AG10803 (cell line): Measurements from ENCODE around the gene WDFY4.

Experiments used
- DNase-seq: peaks from one replicate; pipeline ENCODE4 v3.0.0; 2010; ENCODE audit warnings: low read depth
- H3K4me3 ChIP-seq: 2 replicates; pipeline ENCODE4 v1.5.1; 2011; ENCODE audit warnings: mild to moderate bottlenecking, low read length, control low read depth
- TF ChIP-seq, protein P1 (sequence below): conservative IDR thresholded peaks from 2 replicates; pipeline ENCODE4 v1.5.1; 2011; ENCODE audit warnings: mild to moderate bottlenecking, low read length, control low read depth, inconsistent platforms

The WDFY4 gene

DNA sequence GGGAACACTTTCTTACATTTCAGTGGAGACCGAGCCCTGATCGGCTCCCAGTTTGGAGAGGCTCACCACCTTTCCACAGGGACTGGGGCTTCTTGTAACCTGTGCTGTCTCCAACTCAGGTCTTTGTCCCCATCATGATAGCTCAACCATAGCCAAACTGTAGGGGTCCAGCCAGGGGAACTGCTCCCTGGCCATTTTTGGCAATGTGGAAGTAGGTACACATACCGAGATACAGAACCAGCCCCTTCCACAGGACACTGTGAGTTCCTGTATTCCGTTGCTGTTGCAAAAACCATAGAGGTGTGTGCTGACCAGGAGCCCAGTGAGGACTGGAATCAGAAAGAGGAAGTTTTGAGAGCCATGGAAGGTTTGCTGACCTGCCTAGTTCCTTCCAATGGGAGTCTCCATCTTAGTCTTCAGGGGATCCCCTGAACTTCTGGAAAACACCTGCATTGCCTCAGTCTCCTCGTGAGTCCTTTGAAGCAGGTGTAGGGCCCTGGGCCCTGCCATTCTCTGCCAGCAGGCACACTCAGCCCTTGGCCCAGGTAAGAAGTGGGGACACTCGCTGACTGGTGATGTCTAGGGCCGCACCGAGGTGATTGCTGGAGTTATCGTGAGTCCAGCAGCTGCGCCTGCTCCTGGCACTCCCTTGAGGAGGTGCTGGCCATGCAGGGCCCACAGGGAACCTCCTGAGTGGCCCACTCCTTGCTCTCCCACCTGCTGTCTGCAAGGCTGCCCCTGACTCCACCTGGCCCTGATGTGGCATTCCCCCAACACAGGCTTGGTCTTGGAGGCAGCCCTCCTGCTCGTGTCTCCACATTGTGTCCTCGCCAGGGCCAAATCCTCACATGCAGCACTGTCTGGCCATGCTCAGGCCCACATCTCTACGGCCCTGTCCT lies 11.2 kb downstream of the WDFY4 start:
- no peak overlapping the region for H3K4me3 ChIP-seq
- TF ChIP-seq, protein P1, sequence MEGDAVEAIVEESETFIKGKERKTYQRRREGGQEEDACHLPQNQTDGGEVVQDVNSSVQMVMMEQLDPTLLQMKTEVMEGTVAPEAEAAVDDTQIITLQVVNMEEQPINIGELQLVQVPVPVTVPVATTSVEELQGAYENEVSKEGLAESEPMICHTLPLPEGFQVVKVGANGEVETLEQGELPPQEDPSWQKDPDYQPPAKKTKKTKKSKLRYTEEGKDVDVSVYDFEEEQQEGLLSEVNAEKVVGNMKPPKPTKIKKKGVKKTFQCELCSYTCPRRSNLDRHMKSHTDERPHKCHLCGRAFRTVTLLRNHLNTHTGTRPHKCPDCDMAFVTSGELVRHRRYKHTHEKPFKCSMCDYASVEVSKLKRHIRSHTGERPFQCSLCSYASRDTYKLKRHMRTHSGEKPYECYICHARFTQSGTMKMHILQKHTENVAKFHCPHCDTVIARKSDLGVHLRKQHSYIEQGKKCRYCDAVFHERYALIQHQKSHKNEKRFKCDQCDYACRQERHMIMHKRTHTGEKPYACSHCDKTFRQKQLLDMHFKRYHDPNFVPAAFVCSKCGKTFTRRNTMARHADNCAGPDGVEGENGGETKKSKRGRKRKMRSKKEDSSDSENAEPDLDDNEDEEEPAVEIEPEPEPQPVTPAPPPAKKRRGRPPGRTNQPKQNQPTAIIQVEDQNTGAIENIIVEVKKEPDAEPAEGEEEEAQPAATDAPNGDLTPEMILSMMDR = no peak
- no peak for DNase-seq

DNA sequence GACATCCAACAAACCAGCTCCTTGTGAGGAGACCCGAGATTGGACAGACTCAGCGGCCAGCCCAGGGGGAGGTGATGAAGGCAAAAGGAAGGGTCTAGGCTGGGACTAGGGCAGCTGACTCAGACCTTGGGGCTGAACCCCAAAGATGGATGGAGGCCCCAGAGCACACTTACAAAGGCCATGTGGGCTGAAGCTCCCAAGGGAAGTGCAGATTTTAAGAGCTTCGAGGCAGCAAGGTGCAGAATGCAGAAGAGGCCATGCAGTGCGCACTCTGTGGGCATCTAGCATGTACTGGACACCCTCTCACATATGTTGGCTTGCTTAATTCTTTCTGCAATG lies 11.8 kb downstream of the WDFY4 start:
- TF ChIP-seq, protein P1 = no peak
- H3K4me3 ChIP-seq = no peak overlapping the region
- no peak for DNase-seq

DNA sequence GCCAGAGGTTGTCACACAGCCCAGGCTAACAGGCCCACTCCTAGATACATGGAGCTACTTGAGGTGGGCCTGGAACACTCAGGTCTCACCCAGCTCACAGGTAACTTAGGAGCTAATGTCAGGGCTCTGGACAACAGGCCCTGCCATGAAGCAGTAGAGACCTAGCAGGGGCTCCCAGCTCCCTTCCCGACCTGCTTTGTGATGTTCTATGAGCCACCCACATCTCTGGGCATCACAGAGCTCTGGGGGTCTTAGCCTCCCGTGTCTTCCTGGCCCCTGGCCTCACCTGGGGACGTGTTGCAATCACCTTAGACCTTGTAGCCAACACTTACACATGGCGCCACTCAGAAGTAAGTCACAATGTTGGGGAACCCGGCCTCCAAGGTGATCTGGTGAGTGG lies 12.4 kb downstream of the WDFY4 start:
- DNase-seq = no peak
- H3K4me3 ChIP-seq = no peak overlapping the region
- TF ChIP-seq, protein P1 = no peak

DNA sequence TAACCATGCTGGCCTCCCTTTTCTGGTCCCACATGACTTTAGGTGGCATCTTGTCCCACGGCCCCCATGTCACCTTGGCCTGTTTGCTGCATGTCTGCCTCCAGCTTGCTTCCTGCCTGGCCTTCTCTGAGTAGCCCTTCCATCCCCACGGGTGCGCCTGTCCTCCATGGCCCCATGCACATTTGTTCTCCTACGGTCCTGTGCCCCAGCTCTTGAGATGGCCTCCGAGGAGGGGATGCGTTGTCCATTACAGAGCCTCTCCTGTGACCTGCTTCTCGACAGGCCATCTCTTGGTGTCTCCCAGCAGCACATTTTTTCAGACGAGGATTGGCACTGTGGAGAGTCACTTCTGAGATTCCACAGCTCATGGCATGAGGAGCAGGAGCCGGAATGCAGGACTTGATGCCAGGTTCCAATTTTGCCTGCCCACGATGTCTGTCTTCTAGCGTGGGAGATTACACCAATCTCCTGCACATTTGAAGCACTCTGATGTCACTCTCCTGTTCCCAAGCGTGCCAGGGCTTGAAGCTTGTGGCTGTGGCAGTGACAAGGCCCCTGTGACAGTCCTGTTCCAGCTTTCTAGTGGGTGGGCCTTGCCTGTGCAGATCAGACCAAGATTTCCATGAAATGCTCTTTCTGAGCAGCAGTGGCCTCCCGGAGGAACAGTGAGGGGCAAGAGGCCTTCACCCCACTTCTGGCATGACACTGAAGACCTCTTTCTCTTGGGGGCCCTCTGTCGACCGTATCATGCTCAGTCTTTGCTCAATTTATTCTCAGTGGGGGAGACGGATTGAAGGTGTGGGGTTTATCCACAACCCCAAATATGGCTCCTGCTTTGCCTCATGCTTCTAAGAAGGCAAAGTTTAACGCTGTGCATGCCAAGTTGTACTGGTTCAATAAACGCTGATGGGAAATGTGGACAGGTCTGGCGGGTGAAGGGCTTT lies 13.4 kb downstream of the WDFY4 start:
- no peak for DNase-seq
- TF ChIP-seq, protein P1 = no peak

DNA sequence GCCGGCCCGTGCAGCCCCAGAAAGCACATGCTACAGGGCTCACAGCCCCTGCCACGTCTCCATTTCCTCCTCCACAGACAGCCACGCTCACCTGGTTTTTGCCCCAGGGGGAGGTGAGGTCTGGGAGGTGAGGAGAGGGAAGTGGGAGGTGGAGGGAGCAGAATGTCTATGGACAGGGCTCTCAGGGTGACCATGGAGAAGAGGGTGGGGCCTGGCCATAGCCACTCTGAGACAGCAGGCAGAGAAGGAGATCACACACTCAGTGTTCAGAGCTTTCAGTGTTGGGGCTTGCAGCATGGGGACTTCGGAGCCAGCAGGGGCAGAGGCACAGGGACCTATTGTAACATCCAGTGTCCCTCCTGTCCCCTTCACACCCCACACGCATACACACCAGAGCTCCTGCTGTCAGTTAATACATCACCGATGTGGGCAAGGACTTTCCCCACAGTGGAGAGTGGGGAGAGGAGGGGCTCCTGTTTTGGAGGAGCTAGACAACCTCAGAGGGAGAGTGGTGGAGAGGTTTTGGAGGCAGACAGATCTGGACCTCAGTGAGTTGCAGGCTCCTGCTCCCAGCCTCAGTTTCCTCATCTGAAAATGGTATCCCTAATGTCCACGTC lies 14.4 kb downstream of the WDFY4 start:
- no peak overlapping the region for H3K4me3 ChIP-seq

More for the DNA sequence above, 13.4 kb downstream of the WDFY4 start:
- H3K4me3 ChIP-seq = no peak overlapping the region

DNA sequence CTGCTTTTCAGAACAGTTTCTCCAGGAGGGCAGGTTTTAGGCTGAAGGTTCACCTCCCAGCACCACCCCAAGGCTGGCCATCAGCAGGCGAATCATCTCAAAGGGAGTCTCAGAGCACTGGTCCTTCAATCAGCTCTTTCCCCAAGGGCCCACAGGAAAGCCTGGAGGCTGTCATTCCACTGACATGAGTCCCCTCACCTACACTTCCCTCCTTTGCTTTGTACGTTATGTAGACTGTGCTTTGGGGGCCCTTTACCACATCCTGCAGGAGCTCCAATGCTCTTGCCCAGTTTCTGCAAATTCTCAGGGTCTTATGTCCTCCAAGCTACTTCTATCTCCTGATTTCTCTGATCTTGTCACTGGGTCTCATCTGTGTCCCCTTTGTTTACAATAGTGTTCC lies 15.4 kb downstream of the WDFY4 start:
- H3K4me3 ChIP-seq = no peak overlapping the region
- TF ChIP-seq, protein P1 = no peak
- DNase-seq = no peak

More for the DNA sequence above, 14.4 kb downstream of the WDFY4 start:
- DNase-seq = no peak
- TF ChIP-seq, protein P1 = no peak
